GM12878 (cell line): ENCODE results near the gene ELAVL3. TPM values are rescaled to one million over a fixed set of nuclear protein-coding genes. Genes with fewer than 3 reads are reported as not detected.

Source experiments
- ATAC-seq: fragments of 200-7000 bp; cut with Tn5 transposase; 3 replicates; pipeline ENCODE4 v1.9.1; 2020; ENCODE audit warnings: mild to moderate bottlenecking, moderate library complexity
- BruUV-seq: library from RNA; stranded (reverse); fragments of 400-500 nt; replicated peaks from 2 replicates; lab custom pipeline; 2021; lab: Mats Ljungman, UMichigan
- CTCF ChIA-PET: fragments of 300-600 bp; sonication (Branson Sonifier 250); formaldehyde crosslinking; extraction: SDS; loops from one replicate; lab custom pipeline; 2021; ENCODE audit warnings: inconsistent platforms; lab: Yijun Ruan, JAX
- POLR2A ChIA-PET: fragments of 350-600 bp; formaldehyde crosslinking; extraction: SDS; loops from one replicate; lab custom pipeline; 2021; ENCODE audit warnings: inconsistent platforms; lab: Charles Lee
- RAD21 ChIA-PET: fragments of 300-600 bp; sonication (Branson Sonifier 250); formaldehyde crosslinking; loops from one replicate; lab custom pipeline; 2023; ENCODE audit warnings: antibody characterized with exemption; ENCODE audit not compliant: unreplicated experiment; lab: Charles Lee
- SMC1A ChIA-PET: fragments of 300-600 bp; sonication (Branson Sonifier 250); formaldehyde crosslinking; loops from one replicate; lab custom pipeline; 2023; ENCODE audit not compliant: unreplicated experiment, uncharacterized antibody; lab: Charles Lee
- DNase-seq: peaks from one replicate; pipeline ENCODE4 v3.0.0-alpha.2; 2011; ENCODE audit warnings: low read depth, low spot score
- FAIRE-seq: peaks from 3 replicates; lab custom pipeline; 2011; peaks lifted over from hg19 to GRCh38; lab: Jason Lieb, UNC
- H2AFZ ChIP-seq: 2 replicates; pipeline ENCODE4 v1.6.0; 2011; ENCODE audit warnings: low read depth, low read length, control low read depth; ENCODE audit not compliant: control insufficient read depth
- H3K27ac ChIP-seq: 2 replicates; pipeline ENCODE4 v1.5.1; 2011; ENCODE audit warnings: control low read depth; ENCODE audit not compliant: control insufficient read depth, insufficient read depth
- H3K27me3 ChIP-seq, 2 experiments: replicated peaks in 1 of 2; 2 replicates each; pipeline versions ENCODE4 v1.6.0 to v1.6.1; 2011; ENCODE audit warnings: low read length in 1 of 2; ENCODE audit not compliant: control insufficient read depth in 2 of 2, insufficient read depth in 2 of 2
- H3K36me3 ChIP-seq, 2 experiments: 2 replicates each; pipeline ENCODE4 v1.5.1; 2011; ENCODE audit warnings: low read length in 1 of 2; ENCODE audit not compliant: control insufficient read depth in 2 of 2, insufficient read depth in 2 of 2
- H3K4me1 ChIP-seq: 2 replicates; pipeline ENCODE4 v1.6.1; 2011; ENCODE audit warnings: mild to moderate bottlenecking, low read length, moderate library complexity, mixed read lengths; ENCODE audit not compliant: control insufficient read depth, insufficient read depth
- H3K4me2 ChIP-seq: 2 replicates; pipeline ENCODE4 v1.6.0; 2011; ENCODE audit warnings: control low read depth; ENCODE audit not compliant: control insufficient read depth, insufficient read depth
- H3K4me3 ChIP-seq: fragments of 200-600 bp; sonication (generic); 2 replicates; pipeline ENCODE4 v1.5.1; 2016
- H3K79me2 ChIP-seq: 2 replicates; pipeline ENCODE4 v1.6.0; 2011; ENCODE audit warnings: low read length; ENCODE audit not compliant: control insufficient read depth, insufficient read depth
- H3K9ac ChIP-seq: 2 replicates; pipeline ENCODE4 v1.8.0; 2011; ENCODE audit warnings: low read length, control low read depth, mixed read lengths; ENCODE audit not compliant: control insufficient read depth, insufficient read depth
- H3K9me3 ChIP-seq: replicated peaks from 3 replicates; pipeline ENCODE4 v1.5.1; 2011; ENCODE audit warnings: mild to moderate bottlenecking, low read length; ENCODE audit not compliant: control insufficient read depth, insufficient read depth
- H4K20me1 ChIP-seq: 2 replicates; pipeline ENCODE4 v1.6.0; 2011; ENCODE audit not compliant: control insufficient read depth, insufficient read depth
- BMI1 ChIP-seq: fragments of 450-650 bp; IDR thresholded peaks from 2 replicates; pipeline ENCODE4 v1.6.1; 2016; ENCODE audit warnings: mild to moderate bottlenecking, moderate library complexity, borderline replicate concordance
- CHD2 ChIP-seq: IDR thresholded peaks from 2 replicates; pipeline ENCODE4 v1.6.1; 2011; ENCODE audit warnings: low read depth, low read length, improper control_type of control experiment, borderline replicate concordance
- GATAD2B ChIP-seq: fragments of 450-650 bp; conservative IDR thresholded peaks from 2 replicates; pipeline ENCODE4 v1.6.1; 2017; ENCODE audit warnings: low read depth, mild to moderate bottlenecking, moderate library complexity
- HCFC1 ChIP-seq: fragments of 150-350 bp; IDR thresholded peaks from 2 replicates; pipeline ENCODE4 v1.6.1; 2014; ENCODE audit warnings: low read length
- IKZF1 ChIP-seq: fragments of 450-650 bp; conservative IDR thresholded peaks from 2 replicates; pipeline ENCODE4 v1.6.1; 2017; ENCODE audit warnings: antibody characterized with exemption, mild to moderate bottlenecking
- IKZF2 ChIP-seq, 2 experiments: fragments of 450-650 bp; IDR thresholded peaks; 2 replicates each; pipeline ENCODE4 v1.6.1; 2017; ENCODE audit warnings: mild to moderate bottlenecking in 2 of 2, moderate library complexity in 2 of 2
- IRF4 ChIP-seq: IDR thresholded peaks from 2 replicates; pipeline ENCODE4 v1.6.1; 2011; ENCODE audit warnings: low read depth, low read length
- KDM1A ChIP-seq: fragments of 200-600 bp; sonication (generic); IDR thresholded peaks from 2 replicates; pipeline ENCODE4 v1.6.1; 2016; ENCODE audit warnings: borderline replicate concordance
- NFIC ChIP-seq: IDR thresholded peaks from 2 replicates; pipeline ENCODE4 v1.6.1; 2012; ENCODE audit warnings: low read depth, mild to moderate bottlenecking, inconsistent platforms, low read length, moderate library complexity
- NFYA ChIP-seq: IDR thresholded peaks from 2 replicates; pipeline ENCODE4 v1.6.1; 2011; ENCODE audit warnings: low read depth, mild to moderate bottlenecking, low read length, improper control_type of control experiment, borderline replicate concordance
- RAD51 ChIP-seq: fragments of 450-650 bp; IDR thresholded peaks from 2 replicates; pipeline ENCODE4 v1.6.1; 2016; ENCODE audit warnings: moderate library complexity, mild to moderate bottlenecking, inconsistent platforms
- SIX5 ChIP-seq: IDR thresholded peaks from 2 replicates; pipeline ENCODE4 v1.6.1; 2011; ENCODE audit warnings: mild to moderate bottlenecking, low read depth, low read length, moderate library complexity; ENCODE audit not compliant: severe bottlenecking
- SUPT20H ChIP-seq: IDR thresholded peaks from 2 replicates; pipeline ENCODE4 v1.6.1; 2011; ENCODE audit warnings: low read depth, mild to moderate bottlenecking, low read length, moderate library complexity, borderline replicate concordance; ENCODE audit not compliant: control insufficient read depth
- ZBTB11 ChIP-seq: fragments of 450-650 bp; formaldehyde crosslinking; IDR thresholded peaks from 2 replicates; pipeline ENCODE4 v1.5.0; 2022; ENCODE audit warnings: mild to moderate bottlenecking, missing genetic modification characterization
- WGBS: methylation state at CpG from one replicate; pipeline ENCODE4 v1.1.6; 2016; ENCODE audit warnings: low lambda C conversion rate; ENCODE audit not compliant: insufficient replicate concordance, insufficient coverage; ENCODE audit errors: missing lambda C conversion rate; 5-methylcytosine and 5-hydroxymethylcytosine counted together
- in situ Hi-C: fragments of 300-500 bp; cut with MboI; formaldehyde crosslinking; loops from 9 replicates; pipeline ENCODE4 v1.14.3; 2018; ENCODE audit warnings: mixed read lengths
- intact Hi-C: fragments of 100-400 bp; cut with micrococcal nuclease; formaldehyde crosslinking; loops from one replicate; pipeline ENCODE4 v1.14.2; 2022; ENCODE audit not compliant: unreplicated experiment
- polyA plus RNA-seq, 11 experiments: library from polyadenylated mRNA; depleted of rRNA in 4 of 11; unstranded in 6 of 11; stranded (reverse) in 5 of 11; fragments of >200 nt; fragmentation: Nextera tagmentation in 4 of 11; fragmentation: Illumina TruSeq in 1 of 11; extraction: Ambion mirVana in 4 of 11; extraction: Trizol in 1 of 11; gene quantifications; 1 replicate in 1 of 11; 2 replicates in 10 of 11; pipeline versions ENCODE4 v1.2.1 to v1.2.3, GENCODE V29; 2011 to 2016; ENCODE audit warnings: inconsistent platforms in 2 of 11, missing spikeins in 2 of 11, low read depth in 1 of 11
- total RNA-seq, 4 experiments: library from RNA; depleted of rRNA in 3 of 4; stranded (reverse); fragments of >200 nt in 3 of 4; fragmentation: Illumina TruSeq in 1 of 4; extraction: Trizol in 1 of 4; gene quantifications; 2 replicates each; pipeline versions ENCODE4 v1.2.1 to v1.2.3, GENCODE V29; 2013 to 2021

The ELAVL3 gene
- total and polyA plus RNA-seq, 10 of the 15 experiments (the other 5 are each of a cell fraction or from before 2014, with no cell fraction given): under 0.01 to 0.05 (median 0.01) TPM; not detected in 7

DNA sequence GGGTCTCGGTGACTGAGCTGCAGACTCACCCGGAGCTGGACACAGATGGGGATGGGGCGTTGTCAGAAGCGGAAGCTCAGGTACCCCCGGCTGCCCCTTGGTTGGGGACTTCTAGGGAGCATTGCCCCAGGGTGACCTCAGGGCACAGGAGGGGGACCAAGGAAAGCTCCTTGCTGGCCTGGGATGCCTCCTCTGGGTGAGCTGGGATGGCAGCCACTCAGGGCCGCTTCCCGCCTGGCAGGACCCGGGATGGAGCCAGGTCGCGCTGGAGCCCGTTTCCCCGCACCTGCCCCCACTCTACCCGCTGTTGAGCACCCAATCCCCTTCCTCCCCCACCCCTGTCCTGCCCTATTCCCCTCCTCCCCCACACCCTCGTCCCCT lies 34.6 kb downstream of the ELAVL3 start:
- H3K4me3 ChIP-seq: no peak overlapping the region
- WGBS: 69% methylated on average over 5 of the region's 14 CpGs
- ChIA-PET RAD21 (interaction anchor here (0.6 to 1.4 kb wide), 2 partner anchors 69 to 229 kb away, joined by 3 read pairs; no protein-coding TSS in a partner anchor), POLR2A (interaction anchor here (0.7 kb wide), 1 partner anchor 58 kb away, joined by 3 read pairs; no protein-coding TSS in a partner anchor), CTCF (interaction anchor here (1.1 to 2.0 kb wide), 3 partner anchors 9 to 65 kb away, joined by 4 to 21 read pairs (median 5); partner anchors contain the start of genes ODAD3 and PRKCSH), SMC1A (interaction anchor here (1.2 kb wide), 2 partner anchors 25 to 69 kb away, joined by 3 to 4 read pairs; no protein-coding TSS in a partner anchor)
- FAIRE-seq: no peak
- TF ChIP-seq NFYA: no peak
- no peak for TF ChIP-seq GATAD2B
- TF ChIP-seq IRF4: no peak
- no peak for TF ChIP-seq SUPT20H
- no peak overlapping the region for H2AFZ ChIP-seq
- ATAC-seq: no peak
- H3K9ac ChIP-seq: no peak overlapping the region
- no peaks in the 10 kb centered on the region for H3K9me3 ChIP-seq
- DNase-seq: no peak
- intact Hi-C loops (loop anchor here (2.0 kb wide), 1 partner anchor 65 kb away; no protein-coding TSS in a partner anchor), in situ Hi-C loops (no loop called here)
- H3K27ac ChIP-seq: no peak overlapping the region
- no peaks in the 10 kb centered on the region for H3K27me3 ChIP-seq
- no TSS peak for BruUV-seq
- H3K36me3 ChIP-seq: peaks cover 15 to 42% of the 10 kb centered on the region in 2 experiments
- no peaks in the 10 kb centered on the region for H4K20me1 ChIP-seq
- no peak overlapping the region for H3K4me2 ChIP-seq
- 0 out of 2 replicates have a peak, but pooled peaks cover 4% of the 10 kb centered on the region for H3K4me1 ChIP-seq
- no peaks in the 10 kb centered on the region for H3K79me2 ChIP-seq

DNA sequence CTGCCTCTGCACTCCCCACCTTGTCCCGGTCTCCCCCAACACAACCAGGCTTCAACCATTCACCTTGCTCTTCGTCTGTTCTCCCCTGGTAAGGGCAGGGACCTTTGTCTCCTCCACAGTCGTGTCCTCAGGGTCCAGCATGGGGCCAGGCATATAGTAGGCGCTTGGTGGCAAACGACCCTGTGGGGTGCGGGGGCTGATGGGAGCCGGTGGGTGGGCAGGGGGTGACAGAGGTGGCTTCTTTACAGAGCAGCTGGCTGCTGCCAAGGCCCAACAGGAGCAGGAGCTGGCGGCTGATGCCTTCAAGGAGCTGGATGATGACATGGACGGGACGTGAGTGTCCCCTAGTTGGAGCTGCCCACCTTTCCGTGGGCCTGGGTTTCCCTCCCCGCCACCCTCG lies 35.7 kb downstream of the ELAVL3 start:
- Histone ChIP-seq H3K79me2 (no peaks in the 10 kb centered on the region), H3K4me1 (0 out of 2 replicates have a peak, but pooled peaks cover 4% of the 10 kb centered on the region), H3K4me3 (no peak overlapping the region), H3K36me3 (peaks cover 15 to 42% of the 10 kb centered on the region in 2 experiments), H3K4me2 (no peak overlapping the region), H3K27ac (no peak overlapping the region), H4K20me1 (no peaks in the 10 kb centered on the region), H2AFZ (no peak overlapping the region), H3K9ac (no peak overlapping the region), H3K9me3 (no peaks in the 10 kb centered on the region), H3K27me3 (no peaks in the 10 kb centered on the region)
- 96% methylated on average over 9 of the region's 13 CpGs for WGBS
- CTCF ChIA-PET: interaction anchor here (1.1 to 2.0 kb wide), 3 partner anchors 8 to 64 kb away, joined by 4 to 21 read pairs (median 5); partner anchors contain the start of genes ODAD3 and PRKCSH
- no peak for ATAC-seq
- intact Hi-C loops: no loop called here
- in situ Hi-C loops: no loop called here
- no peak for FAIRE-seq
- BruUV-seq: no TSS peak
- SMC1A ChIA-PET: interaction anchor here (1.2 kb wide), 2 partner anchors 24 to 68 kb away, joined by 3 to 4 read pairs; no protein-coding TSS in a partner anchor
- RAD21 ChIA-PET: interaction anchor here (0.8 to 1.4 kb wide), 2 partner anchors 68 to 70 kb away, joined by 3 read pairs; partner anchors contain the start of gene SWSAP1
- POLR2A ChIA-PET: interaction anchor here (1.6 kb wide), 1 partner anchor 10 kb away, joined by 3 read pairs; the partner anchor contains the start of genes ODAD3 and PRKCSH
- no peak for DNase-seq
- no peak for TF ChIP-seq BMI1
- no peak for TF ChIP-seq HCFC1
- TF ChIP-seq NFIC: no peak
- no peak for TF ChIP-seq IKZF1
- TF ChIP-seq CHD2: no peak
- TF ChIP-seq IKZF2 (IDR thresholded peaks at IDR 0.05): no peak
- TF ChIP-seq ZBTB11 (CRISPR knock-in tag): no peak
- TF ChIP-seq SIX5: no peak
- TF ChIP-seq KDM1A: no peak
- TF ChIP-seq RAD51: no peak
